Choroid plexus epithelial cell (primary cell): ENCODE data around the gene ARL16.

Experiments
- DNase-seq: peaks from one replicate; pipeline ENCODE4 v3.0.0-alpha.2; 2010; ENCODE audit warnings: low read depth
- H3K4me3 ChIP-seq: 2 replicates; pipeline ENCODE4 v1.5.1; 2011; ENCODE audit warnings: low read depth, mild to moderate bottlenecking, control low read depth, low read length, moderate library complexity
- CTCF ChIP-seq: conservative IDR thresholded peaks from 2 replicates; pipeline ENCODE4 v1.5.1; 2011; ENCODE audit warnings: low read depth, mild to moderate bottlenecking, control low read depth, inconsistent platforms, low read length, moderate library complexity

The ARL16 gene

GRCh38 chr17:81715107-81715871 is 31.7 kb upstream of the ARL16 start:
- H3K4me3 ChIP-seq = no peak overlapping the region
- no peak for TF ChIP-seq CTCF
- no peak for DNase-seq

DNA sequence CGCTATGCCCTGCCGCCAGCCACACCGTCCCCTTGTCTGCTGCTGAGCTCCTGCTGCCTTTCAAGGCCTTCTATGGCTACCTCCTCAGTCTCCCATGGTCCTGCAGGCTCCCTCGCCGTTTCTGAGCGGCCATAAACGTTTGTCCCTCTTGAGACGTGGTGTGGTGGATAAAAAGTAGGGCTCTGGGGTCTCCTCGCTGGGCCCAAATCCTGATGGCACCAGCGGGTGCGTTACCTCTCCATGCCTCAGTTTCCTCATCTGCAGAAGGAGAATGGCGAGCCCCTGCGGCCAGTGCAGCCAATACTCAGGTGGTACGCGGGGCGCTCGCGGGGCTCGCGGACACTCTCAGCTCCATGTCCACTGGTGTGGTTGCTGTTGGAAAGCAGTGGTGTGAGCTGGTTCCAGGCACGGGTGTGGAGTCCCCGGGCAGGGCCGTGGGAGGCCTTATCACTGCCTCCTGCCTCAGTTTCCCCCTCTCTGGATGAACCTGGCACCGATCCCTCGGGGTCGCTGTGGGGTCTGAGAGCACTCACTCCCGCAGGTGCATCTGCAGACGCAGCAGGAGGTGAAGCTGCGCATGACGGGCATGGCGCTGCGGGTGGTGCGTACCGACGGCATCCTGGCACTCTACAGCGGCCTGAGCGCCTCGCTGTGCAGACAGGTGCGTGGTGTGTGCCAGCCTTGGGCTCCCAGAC is 31.0 kb upstream of the ARL16 start:
- no peak overlapping the region for H3K4me3 ChIP-seq
- DNase-seq = no peak
- no peak for TF ChIP-seq CTCF

GRCh38 chr17:81713556-81714411 is 30.2 kb upstream of the ARL16 start:
- TF ChIP-seq CTCF = no peak
- no peak overlapping the region for H3K4me3 ChIP-seq
- no peak for DNase-seq

GRCh38 chr17:81713004-81713555 is 29.5 kb upstream of the ARL16 start:
- no peak for DNase-seq
- H3K4me3 ChIP-seq = peak overlapping the region; percentile 66
- no peak for TF ChIP-seq CTCF

DNA sequence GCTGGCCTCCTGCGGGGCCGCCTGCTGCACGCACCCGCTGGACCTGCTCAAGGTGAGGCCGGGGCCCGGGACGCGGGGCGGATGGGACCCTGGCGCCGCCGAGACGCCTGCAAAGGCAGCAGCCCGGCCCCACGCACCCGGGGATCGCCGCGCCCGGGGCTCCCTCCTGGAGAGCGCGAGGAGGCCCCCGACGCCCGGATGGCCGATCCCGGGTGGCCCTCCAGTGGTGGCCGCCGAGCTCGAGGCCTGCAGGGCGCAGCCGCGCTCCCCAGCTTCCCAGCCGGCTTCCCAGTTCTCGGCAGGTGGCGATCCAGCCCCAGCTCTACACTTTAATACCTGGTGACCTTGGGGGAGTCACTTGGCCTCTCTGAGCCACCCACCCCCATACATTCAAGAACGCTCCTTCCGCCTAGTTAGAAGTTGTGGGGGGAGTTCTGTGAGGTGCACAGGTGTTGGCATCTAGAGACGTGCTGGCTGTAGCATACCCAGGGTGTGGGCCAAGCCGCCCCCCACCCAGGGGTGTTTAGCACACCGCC is 28.9 kb upstream of the ARL16 start:
- DNase-seq = peak; percentile 19
- no peak for TF ChIP-seq CTCF
- H3K4me3 ChIP-seq = peak overlapping the region; percentile 66

- peak within 1 kb of the TSS; percentile 66 for H3K4me3 ChIP-seq
- no peak for TF ChIP-seq CTCF
- peak; percentile 72 for DNase-seq
These were observed 28.3 kb upstream of the ARL16 start, which contains the start of gene SLC25A10 for GRCh38 chr17:81711814-81712467. Gene SLC25A10 (plus strand): TSS chr17:81712284. CDS start chr17:81712427, 143 bp downstream.
